Measurements from ENCODE around the gene EVC.

The EVC gene

DNA sequence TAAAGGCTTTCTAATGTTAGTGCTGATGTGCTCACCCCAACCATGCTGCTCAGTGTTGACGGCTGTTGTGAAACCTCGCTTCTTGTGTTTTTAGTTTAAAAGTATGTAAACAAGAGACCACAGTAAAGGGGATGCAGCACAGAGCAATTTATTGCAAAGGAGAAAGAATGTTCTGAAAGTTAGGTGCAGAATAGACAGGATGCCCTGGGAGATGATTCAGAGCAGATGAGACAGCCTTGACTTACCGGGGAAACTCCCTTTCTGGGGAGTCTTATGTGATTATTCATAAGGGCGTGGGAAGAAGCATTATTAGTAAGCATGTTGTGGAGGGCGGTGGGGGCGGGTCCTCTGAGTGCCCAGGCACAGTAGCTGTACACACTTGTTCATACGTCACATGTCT is 47.7 kb downstream of the EVC start:
- no peaks in the 10 kb centered on the region for H3K27me3 ChIP-seq (replicated peaks; ENCODE audit: control insufficient read depth, insufficient read depth, low read length)
- peaks cover 47% of the 10 kb centered on the region for H3K36me3 ChIP-seq (ENCODE audit: control insufficient read depth, insufficient read depth, low read length, severe bottlenecking)
- peaks cover 26% of the 10 kb centered on the region for H3K4me1 ChIP-seq (ENCODE audit: control insufficient read depth, insufficient read depth, low read length)
- DNase-seq (ENCODE audit: low read depth): peak; percentile 89
- no peaks in the 10 kb centered on the region for H3K9me3 ChIP-seq (ENCODE audit: control insufficient read depth, low read length)
- peak overlapping the region; percentile 57 for H3K9ac ChIP-seq (ENCODE audit: low read length)
- H3K4me3 ChIP-seq (ENCODE audit: low read length): no peak overlapping the region

DNA sequence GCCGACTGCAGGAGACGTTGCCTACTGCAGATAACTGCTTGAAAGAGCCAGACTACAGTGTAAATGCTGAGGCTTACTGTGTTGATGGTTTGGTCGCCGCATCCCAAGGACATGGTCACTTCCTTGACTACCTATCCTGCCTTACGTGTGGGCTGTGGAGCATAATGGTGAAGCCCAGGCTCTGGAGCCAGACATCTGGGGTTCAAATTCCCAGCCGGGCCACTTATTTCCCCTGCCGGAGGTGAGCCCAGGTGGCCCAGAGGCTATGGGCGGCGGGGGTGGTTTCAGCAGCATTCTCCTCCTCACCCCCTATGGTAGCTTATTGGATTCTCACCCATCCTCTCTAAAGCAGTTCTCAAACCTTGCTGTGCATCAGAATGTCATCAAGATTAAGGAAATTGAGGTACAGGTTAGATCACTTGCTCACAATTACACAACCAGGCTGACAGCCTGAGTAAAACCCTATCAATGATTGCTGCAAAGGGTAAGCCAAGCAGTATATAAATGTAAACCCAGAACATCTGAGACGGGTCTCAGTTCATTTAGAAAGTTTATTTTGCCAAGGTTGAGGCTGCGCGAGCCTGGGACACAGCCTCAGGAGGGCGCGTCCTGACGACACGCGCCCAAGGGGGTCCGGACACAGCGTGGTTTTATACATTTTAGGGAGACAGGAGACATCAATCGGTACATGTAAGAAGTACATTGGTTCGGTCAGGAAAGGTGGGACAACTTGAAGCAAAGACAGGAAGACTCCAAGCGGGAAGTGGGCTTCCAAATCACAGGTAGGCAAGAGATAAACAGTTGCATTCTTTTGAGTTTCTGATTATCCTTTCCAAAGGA is 48.5 kb downstream of the EVC start:
- Histone ChIP-seq H3K36me3 (ENCODE audit: control insufficient read depth, insufficient read depth, low read length, severe bottlenecking) (peaks cover 40% of the 10 kb centered on the region), H3K9me3 (ENCODE audit: control insufficient read depth, low read length) (no peaks in the 10 kb centered on the region), H3K27me3 (replicated peaks; ENCODE audit: control insufficient read depth, insufficient read depth, low read length) (no peaks in the 10 kb centered on the region), H3K4me1 (ENCODE audit: control insufficient read depth, insufficient read depth, low read length) (peaks cover 21% of the 10 kb centered on the region), H3K4me3 (ENCODE audit: low read length) (no peak overlapping the region), H3K9ac (ENCODE audit: low read length) (no peak overlapping the region)
- DNase-seq (ENCODE audit: low read depth): no peak

DNA sequence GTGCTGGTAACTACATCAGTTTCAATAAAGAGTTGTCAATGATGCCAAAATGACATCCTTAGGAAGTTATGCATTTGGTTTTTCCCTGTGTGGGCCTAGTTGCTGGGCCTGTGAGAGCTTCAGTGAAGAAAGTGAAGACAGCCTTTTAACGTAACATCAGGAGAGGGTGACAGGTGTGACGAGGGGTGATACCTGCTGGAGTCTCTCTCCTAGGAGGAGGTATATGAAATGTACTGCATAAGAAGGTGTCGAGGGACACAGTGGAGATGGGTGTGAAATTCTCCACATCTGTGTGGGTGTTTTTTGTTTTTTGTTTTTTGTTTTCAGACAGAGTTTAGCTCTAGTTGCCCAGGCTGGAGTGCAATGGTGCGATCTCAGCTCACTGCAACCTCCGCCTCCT is 49.2 kb downstream of the EVC start:
- H3K4me1 ChIP-seq (ENCODE audit: control insufficient read depth, insufficient read depth, low read length): peaks cover 21% of the 10 kb centered on the region
- H3K27me3 ChIP-seq (replicated peaks; ENCODE audit: control insufficient read depth, insufficient read depth, low read length): no peaks in the 10 kb centered on the region
- no peak overlapping the region for H3K4me3 ChIP-seq (ENCODE audit: low read length)
- H3K9me3 ChIP-seq (ENCODE audit: control insufficient read depth, low read length): no peaks in the 10 kb centered on the region
- no peak overlapping the region for H3K9ac ChIP-seq (ENCODE audit: low read length)
- H3K36me3 ChIP-seq (ENCODE audit: control insufficient read depth, insufficient read depth, low read length, severe bottlenecking): peaks cover 32% of the 10 kb centered on the region
- no peak for DNase-seq (ENCODE audit: low read depth)

DNA sequence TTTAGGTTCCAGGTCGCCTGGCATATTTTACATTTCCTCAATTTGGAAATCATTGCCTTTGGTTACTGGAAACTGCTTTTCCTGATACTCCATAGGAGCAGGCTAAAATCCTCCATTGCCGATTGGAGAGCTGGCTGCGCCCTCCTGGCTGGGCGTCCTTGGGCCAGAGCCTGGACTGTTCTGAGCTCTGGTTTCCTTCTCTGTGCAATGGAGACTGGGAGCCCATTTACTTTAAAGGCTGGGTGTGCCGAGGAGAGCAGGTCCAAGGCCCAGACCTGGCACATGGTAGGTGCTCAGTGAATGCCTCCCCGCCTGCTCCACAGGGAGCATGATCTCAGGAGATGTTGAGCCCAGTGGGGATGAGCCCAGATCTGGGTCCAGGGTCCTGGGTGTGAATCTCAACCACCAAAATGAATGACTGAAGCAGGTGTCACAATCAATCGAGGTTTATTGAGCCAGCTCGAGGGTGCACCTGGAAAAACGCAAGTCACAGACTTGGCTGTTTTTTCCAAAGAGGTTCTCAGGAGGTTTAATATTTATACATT is 50.0 kb downstream of the EVC start:
- Histone ChIP-seq H3K4me1 (ENCODE audit: control insufficient read depth, insufficient read depth, low read length) (peaks cover 21% of the 10 kb centered on the region), H3K4me3 (ENCODE audit: low read length) (no peak overlapping the region), H3K9ac (ENCODE audit: low read length) (no peak overlapping the region), H3K9me3 (ENCODE audit: control insufficient read depth, low read length) (no peaks in the 10 kb centered on the region), H3K36me3 (ENCODE audit: control insufficient read depth, insufficient read depth, low read length, severe bottlenecking) (peaks cover 24% of the 10 kb centered on the region), H3K27me3 (replicated peaks; ENCODE audit: control insufficient read depth, insufficient read depth, low read length) (no peaks in the 10 kb centered on the region)
- no peak for DNase-seq (ENCODE audit: low read depth)

DNA sequence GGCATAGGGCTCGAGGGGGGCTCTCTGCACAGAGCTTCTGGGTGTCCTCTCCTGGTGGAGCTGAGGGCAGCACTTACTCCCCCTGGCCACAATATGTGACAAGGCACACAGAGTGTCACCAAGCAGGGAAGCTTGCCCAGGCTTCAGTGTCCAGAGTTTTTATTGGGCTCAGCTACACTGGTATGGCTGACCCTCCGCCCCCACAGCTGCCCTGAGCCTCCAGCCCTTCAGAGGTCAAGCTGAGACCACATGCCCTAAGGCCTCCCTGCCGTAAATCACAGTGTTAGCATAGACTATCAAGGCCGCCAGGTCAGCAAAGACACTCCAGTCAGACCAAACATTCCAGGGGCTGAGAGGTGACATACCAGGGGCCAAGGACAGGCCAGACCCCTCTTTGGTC is 59.0 kb downstream of the EVC start:
- Histone ChIP-seq H3K9ac (ENCODE audit: low read length) (no peak overlapping the region), H3K36me3 (ENCODE audit: control insufficient read depth, insufficient read depth, low read length, severe bottlenecking) (peaks cover 20% of the 10 kb centered on the region), H3K9me3 (ENCODE audit: control insufficient read depth, low read length) (no peaks in the 10 kb centered on the region), H3K27me3 (replicated peaks; ENCODE audit: control insufficient read depth, insufficient read depth, low read length) (no peaks in the 10 kb centered on the region), H3K4me1 (ENCODE audit: control insufficient read depth, insufficient read depth, low read length) (peaks cover 23% of the 10 kb centered on the region), H3K4me3 (ENCODE audit: low read length) (no peak overlapping the region)
- no peak for DNase-seq (ENCODE audit: low read depth)

DNA sequence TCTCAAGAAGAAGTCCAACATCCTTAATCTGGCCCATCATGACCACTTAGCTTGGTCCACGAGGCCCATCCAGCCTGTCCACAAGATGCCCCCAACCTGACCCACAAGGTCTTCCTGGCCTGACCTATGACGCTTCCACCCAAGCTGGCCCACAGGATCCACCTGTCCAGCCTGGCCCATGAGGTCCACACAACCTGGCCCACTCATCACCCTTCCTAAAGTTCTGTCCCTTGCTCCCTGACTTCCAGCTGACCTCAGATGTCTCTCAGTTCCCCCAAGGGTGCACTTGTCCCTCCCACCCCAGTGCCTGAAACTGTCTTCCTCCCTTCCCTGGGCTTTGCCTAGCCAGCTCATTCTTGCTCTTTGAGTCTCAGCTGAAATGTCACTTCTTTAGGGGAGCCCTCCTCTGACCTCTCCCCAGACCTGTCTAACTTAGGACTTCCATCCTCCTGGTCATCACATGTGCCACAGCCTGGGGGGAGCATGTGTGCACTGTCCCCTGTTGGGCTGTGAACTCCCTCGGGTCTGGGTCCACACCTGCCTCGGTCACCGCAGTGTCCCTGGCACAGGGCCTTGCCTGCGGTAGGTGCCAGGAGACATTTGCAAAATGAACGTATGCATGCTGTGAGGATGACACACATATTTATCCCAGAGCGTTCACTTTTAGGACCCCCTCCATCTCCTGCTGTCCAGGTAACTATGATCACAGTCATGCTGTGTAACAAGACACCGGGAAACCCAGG is 61.7 kb downstream of the EVC start:
- Histone ChIP-seq H3K27me3 (replicated peaks; ENCODE audit: control insufficient read depth, insufficient read depth, low read length) (no peaks in the 10 kb centered on the region), H3K4me1 (ENCODE audit: control insufficient read depth, insufficient read depth, low read length) (peaks cover 23% of the 10 kb centered on the region), H3K4me3 (ENCODE audit: low read length) (no peak overlapping the region), H3K9ac (ENCODE audit: low read length) (no peak overlapping the region), H3K9me3 (ENCODE audit: control insufficient read depth, low read length) (peaks cover 19% of the 10 kb centered on the region), H3K36me3 (ENCODE audit: control insufficient read depth, insufficient read depth, low read length, severe bottlenecking) (peaks cover 38% of the 10 kb centered on the region)
- DNase-seq (ENCODE audit: low read depth): no peak

DNA sequence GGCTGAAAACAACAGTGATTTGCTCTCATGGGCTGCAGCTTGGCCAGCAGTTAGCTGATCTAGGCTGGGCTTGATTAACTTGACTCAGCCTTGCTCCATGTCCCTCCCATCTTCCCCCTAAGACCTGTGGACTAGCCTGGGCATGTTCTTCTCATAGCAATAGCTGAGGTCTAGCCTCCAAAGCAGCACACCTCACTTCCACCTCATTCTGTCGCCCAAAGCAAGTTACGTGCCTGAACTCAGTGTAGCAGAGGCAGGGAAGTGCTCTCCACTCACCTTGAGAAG is 62.2 kb downstream of the EVC start:
- peaks cover 23% of the 10 kb centered on the region for H3K4me1 ChIP-seq (ENCODE audit: control insufficient read depth, insufficient read depth, low read length)
- peaks cover 19% of the 10 kb centered on the region for H3K9me3 ChIP-seq (ENCODE audit: control insufficient read depth, low read length)
- H3K9ac ChIP-seq (ENCODE audit: low read length): no peak overlapping the region
- no peak overlapping the region for H3K4me3 ChIP-seq (ENCODE audit: low read length)
- no peaks in the 10 kb centered on the region for H3K27me3 ChIP-seq (replicated peaks; ENCODE audit: control insufficient read depth, insufficient read depth, low read length)
- peak; percentile 44 for DNase-seq (ENCODE audit: low read depth)
- H3K36me3 ChIP-seq (ENCODE audit: control insufficient read depth, insufficient read depth, low read length, severe bottlenecking): peaks cover 35% of the 10 kb centered on the region

DNA sequence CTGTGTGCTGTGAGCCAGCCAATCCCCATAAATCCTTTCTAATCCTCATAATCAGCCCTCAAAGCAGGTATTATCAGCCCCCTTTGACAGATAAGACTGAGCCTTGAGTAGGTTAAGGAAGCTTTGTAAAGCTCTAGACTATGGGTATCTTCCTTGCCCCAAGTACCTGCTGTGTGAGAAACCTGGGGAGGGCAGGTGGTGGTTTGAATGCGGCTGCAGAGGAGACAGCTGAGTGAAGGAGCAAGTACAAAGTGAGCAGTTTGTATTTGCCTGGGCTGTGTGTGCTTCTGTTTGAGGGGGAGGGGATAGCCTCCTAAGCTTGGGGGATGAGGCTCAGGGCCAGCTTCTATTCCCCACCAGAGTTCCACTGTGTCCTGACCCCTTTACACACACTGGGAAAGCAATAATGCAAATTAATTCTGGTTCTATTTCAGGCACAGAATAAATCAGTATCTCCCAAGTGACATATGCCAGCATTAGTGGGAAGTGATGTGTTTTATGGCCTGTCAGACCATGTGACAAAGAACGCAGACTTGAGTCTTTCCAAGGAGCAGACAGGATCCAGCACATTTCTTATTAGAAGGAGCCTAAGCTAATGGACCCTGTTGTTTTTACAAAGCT is 63.5 kb downstream of the EVC start:
- H3K27me3 ChIP-seq (replicated peaks; ENCODE audit: control insufficient read depth, insufficient read depth, low read length): no peaks in the 10 kb centered on the region
- peaks cover 27% of the 10 kb centered on the region for H3K36me3 ChIP-seq (ENCODE audit: control insufficient read depth, insufficient read depth, low read length, severe bottlenecking)
- no peak overlapping the region for H3K4me3 ChIP-seq (ENCODE audit: low read length)
- DNase-seq (ENCODE audit: low read depth): no peak
- H3K9ac ChIP-seq (ENCODE audit: low read length): peak overlapping the region; percentile 54
- peaks cover 23% of the 10 kb centered on the region for H3K4me1 ChIP-seq (ENCODE audit: control insufficient read depth, insufficient read depth, low read length)
- H3K9me3 ChIP-seq (ENCODE audit: control insufficient read depth, low read length): peaks cover 19% of the 10 kb centered on the region

DNA sequence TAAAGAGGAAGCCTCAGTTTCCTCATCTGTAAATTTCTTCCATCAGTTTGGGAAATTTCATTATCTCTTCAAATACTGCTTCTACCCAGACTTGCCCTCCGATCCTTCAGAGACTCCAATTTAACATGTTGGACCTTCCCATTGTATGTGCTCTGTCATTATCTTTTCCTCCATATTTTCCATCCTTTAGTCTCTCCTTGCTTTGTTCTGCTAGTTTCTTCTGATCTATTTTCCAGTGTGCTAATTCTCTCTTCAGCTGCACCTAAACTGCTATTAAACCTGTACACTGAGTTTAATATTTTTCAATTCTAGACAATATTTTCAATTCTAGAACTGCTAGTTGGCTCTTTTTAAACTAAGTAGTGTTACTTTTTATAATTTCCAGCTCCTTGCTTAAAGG is 65.5 kb downstream of the EVC start:
- Histone ChIP-seq H3K9ac (ENCODE audit: low read length) (no peak overlapping the region), H3K27me3 (replicated peaks; ENCODE audit: control insufficient read depth, insufficient read depth, low read length) (no peaks in the 10 kb centered on the region), H3K9me3 (ENCODE audit: control insufficient read depth, low read length) (peaks cover 19% of the 10 kb centered on the region), H3K4me3 (ENCODE audit: low read length) (no peak overlapping the region), H3K36me3 (ENCODE audit: control insufficient read depth, insufficient read depth, low read length, severe bottlenecking) (peaks cover 27% of the 10 kb centered on the region), H3K4me1 (ENCODE audit: control insufficient read depth, insufficient read depth, low read length) (peaks cover 23% of the 10 kb centered on the region)
- no peak for DNase-seq (ENCODE audit: low read depth)

DNA sequence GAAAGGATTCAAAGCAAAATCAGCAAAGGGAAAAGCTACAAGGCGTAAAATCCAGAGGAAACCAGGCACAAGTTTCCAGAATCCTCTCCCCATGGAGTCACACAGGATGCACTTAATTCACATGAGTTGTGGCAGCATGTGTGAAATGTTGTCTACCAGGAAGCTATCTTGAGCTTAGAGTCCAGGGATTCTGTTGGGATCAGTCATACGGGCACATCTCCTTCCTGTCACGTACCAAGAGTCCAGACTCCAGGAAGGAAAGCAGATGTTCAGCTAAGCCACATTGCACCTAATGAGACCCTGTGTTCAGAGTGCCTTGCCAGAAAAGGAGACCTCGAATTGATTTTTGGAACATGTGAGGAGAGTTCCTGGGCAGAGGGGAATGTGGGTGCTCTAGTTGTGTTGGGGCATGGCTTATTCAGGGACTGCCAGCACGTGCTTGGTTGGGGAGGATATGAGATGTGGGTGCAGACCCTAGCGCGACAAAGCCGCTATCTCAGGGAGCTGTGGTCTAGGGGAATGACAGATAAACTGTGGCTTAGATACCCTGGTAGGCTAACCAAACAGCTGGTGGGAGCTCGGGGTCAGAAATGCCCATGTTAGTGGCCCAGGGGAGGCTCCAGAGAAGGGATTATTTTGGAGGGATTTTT is 70.0 kb downstream of the EVC start:
- Histone ChIP-seq H3K9ac (ENCODE audit: low read length) (no peak overlapping the region), H3K4me1 (ENCODE audit: control insufficient read depth, insufficient read depth, low read length) (peaks cover 13% of the 10 kb centered on the region), H3K27me3 (replicated peaks; ENCODE audit: control insufficient read depth, insufficient read depth, low read length) (no peaks in the 10 kb centered on the region), H3K9me3 (ENCODE audit: control insufficient read depth, low read length) (peaks cover 17% of the 10 kb centered on the region), H3K4me3 (ENCODE audit: low read length) (no peak overlapping the region), H3K36me3 (ENCODE audit: control insufficient read depth, insufficient read depth, low read length, severe bottlenecking) (peaks cover 35% of the 10 kb centered on the region)
- DNase-seq (ENCODE audit: low read depth): peak; percentile 59

DNA sequence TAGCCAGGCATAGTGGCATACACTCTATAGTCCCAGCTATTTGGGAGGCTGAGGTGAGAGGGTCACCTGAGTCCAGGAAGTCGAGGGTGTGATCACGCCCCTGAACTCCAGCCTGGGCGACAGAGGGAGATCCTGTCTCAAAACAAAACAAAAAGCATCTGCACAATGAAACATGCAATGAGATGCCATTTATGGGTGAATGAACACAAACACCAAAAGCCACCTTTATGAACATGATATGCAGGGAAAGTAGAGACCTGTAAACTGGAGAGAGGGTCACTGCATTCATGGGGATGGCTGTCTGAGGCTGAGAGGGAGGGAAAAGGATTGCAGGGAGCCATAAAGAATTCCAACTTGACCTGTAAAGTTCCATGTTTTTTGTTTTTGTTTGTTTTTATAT is 70.7 kb downstream of the EVC start:
- DNase-seq (ENCODE audit: low read depth): no peak
- no peaks in the 10 kb centered on the region for H3K27me3 ChIP-seq (replicated peaks; ENCODE audit: control insufficient read depth, insufficient read depth, low read length)
- no peak overlapping the region for H3K9ac ChIP-seq (ENCODE audit: low read length)
- H3K9me3 ChIP-seq (ENCODE audit: control insufficient read depth, low read length): peaks cover 9% of the 10 kb centered on the region
- H3K36me3 ChIP-seq (ENCODE audit: control insufficient read depth, insufficient read depth, low read length, severe bottlenecking): peaks cover 28% of the 10 kb centered on the region
- H3K4me3 ChIP-seq (ENCODE audit: low read length): no peak overlapping the region
- peaks cover 18% of the 10 kb centered on the region for H3K4me1 ChIP-seq (ENCODE audit: control insufficient read depth, insufficient read depth, low read length)

Measured in adipocyte (in vitro differentiated cells).